DMS 273 treated with DMSO at 0.1 percent for 48 hours (cell line): ENCODE results near the gene RIN1.
"Not testable (repeated sequence)": the region's sequence is repeated elsewhere in the genome, so short reads cannot be mapped to it uniquely, and the experiment has no call there.

ENCODE experiments used
- DNase-seq: peaks from one replicate; lab custom pipeline; 2025; lab: John Stamatoyannopoulos, UW

The RIN1 gene

DNA sequence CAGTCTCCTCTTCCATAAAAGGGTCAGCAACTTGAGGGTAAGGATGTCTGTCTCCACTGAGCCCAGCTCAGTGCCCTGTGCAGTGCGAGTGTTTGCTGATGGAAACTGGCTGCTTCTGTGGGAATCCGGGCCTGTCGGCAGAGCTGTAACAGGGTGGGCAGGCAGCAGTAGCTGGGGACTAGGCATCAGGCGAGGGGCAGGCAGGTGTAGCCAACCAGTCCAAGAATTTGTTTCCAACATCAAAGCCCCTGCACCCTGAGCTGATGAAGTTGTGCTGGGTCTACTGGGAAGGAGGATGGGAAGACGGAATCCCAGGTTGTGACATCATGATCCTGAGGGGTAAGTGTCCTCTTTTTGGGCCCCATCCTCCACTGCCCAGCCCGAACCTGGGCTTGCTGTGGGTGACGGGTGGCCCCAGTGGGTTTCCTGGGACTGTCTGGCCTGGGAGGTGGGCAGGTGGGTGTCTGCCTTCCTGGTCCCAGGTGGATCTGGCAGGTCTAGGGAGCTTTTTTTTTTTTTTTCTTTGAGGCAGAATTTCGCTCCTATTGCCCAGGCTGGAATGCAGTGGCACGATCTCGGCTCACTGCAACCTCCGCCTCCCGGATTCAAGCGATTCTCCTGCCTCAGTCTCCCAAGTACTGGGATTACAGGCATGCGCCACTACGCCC lies 24.3 kb upstream of the RIN1 start:
- DNase-seq: no peak

DNA sequence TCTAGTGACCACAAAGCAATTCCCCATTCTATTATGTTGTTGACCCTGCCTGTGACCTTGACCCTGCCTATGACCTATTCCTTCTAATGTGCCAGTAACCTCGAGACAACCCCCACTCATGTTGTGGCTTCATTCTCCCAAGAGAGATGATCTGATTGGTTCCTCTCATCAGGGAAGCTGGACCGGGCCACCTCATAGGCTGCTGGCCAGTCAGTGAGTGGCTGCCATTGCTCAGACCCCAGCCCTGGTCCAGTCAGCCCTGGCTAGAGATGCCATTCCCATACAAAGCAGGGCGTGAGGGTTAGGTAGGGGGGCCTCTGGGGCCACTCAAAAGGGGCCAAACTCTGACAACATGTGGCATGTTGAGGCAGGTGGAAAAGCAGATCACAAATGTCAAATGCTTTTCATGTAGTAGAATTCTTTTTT lies 23.4 kb upstream of the RIN1 start:
- no peak for DNase-seq

GRCh38 chr11:66350560-66351235 lies 14.5 kb upstream of the RIN1 start:
- DNase-seq: not testable (repeated sequence)

DNA sequence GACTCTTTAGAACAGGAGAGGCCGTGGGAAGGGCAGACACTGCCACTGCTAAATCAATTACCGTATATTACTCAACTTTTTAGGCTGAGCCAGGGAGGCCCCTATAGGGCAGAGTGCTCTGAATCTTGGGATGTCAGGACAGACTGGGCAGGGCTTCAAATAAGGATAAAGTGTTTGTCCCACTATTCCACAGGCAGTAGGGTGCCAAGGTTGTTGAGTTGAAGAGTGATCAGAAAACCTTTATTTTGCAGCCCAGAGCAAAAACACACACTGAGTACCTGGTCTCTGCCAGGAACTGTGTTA lies 12.8 kb upstream of the RIN1 start:
- DNase-seq: no peak

GRCh38 chr11:66347425-66348276 lies 11.4 kb upstream of the RIN1 start, which contains the start of gene B4GAT1:
B4GAT1 (minus strand) TSS chr11:66347629; CDS start chr11:66347545, 84 bp downstream.
- DNase-seq: no peak

DNA sequence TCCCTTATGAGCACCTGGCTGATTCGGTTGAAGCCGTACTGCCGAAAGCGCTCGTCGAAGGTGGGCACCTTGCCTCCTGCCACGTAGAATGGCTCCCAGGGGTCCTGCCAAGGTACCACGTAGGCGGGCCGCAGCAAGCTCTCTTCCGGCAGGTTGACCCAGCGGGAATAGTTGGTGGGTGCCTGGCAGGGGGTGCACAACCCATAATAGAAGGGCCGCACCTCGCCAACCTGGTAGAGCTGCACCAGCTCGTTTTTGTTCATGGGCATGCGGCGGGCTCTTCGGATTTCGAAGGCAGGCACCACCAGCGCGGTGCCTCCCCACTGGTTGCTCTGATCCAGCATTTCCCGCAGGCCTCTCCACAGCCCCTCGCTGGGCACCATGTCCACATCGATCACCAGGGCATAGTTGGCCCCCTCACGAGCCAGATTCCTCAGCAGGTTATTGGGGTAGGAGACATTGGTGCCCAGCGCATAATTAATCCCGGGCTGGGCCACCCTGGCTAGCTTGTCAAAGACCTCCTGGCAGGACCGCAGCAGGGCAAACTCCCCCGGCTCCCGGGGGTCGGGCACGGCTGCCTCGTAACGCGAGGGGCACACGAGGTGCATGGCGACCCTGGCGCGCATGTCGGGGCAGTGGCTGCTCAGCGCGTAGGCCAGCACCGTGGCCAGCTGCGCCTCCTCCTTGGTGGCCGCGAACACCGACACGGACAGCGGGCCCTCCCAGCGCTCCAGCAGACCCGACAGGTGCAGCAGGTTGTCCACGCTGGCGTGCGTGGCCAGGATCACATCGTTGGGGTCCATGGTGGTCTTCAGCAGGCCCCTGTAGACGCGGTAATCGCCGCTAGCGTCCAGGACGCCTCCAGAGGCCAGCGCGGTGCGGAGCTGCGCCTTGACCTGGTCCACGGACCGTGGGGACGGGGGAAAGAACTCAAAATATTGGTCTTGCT lies 10.5 kb upstream of the RIN1 start:
- DNase-seq: no peak

DNA sequence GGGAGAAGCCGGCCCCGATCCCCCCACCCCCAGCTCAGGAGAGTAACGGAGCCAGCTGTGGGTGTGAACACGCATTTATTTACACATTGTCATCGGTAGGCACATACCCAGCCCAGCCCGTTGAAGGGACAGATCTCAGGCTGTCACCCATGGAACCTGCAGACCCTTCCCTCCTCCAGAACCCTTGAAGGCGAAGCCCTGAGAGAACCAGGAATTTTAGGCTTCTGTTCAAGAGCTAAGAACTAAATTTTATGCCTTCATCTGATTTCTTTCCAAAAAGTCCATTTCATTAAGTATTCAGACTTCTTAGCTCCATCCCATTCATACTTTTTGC lies 9.0 kb upstream of the RIN1 start:
- no peak for DNase-seq

GRCh38 chr11:66344550-66345315 lies 8.5 kb upstream of the RIN1 start, which contains the start of gene BRMS1:
BRMS1 (minus strand) TSS chr11:66345104; CDS start chr11:66342234, 2,870 bp downstream.
- peak; percentile 60 for DNase-seq

GRCh38 chr11:66343176-66343575 lies 6.9 kb upstream of the RIN1 start:
- no peak for DNase-seq

- DNase-seq: no peak
Measured at GRCh38 chr11:66341502-66342126, 5.4 kb upstream of the RIN1 start.

DNA sequence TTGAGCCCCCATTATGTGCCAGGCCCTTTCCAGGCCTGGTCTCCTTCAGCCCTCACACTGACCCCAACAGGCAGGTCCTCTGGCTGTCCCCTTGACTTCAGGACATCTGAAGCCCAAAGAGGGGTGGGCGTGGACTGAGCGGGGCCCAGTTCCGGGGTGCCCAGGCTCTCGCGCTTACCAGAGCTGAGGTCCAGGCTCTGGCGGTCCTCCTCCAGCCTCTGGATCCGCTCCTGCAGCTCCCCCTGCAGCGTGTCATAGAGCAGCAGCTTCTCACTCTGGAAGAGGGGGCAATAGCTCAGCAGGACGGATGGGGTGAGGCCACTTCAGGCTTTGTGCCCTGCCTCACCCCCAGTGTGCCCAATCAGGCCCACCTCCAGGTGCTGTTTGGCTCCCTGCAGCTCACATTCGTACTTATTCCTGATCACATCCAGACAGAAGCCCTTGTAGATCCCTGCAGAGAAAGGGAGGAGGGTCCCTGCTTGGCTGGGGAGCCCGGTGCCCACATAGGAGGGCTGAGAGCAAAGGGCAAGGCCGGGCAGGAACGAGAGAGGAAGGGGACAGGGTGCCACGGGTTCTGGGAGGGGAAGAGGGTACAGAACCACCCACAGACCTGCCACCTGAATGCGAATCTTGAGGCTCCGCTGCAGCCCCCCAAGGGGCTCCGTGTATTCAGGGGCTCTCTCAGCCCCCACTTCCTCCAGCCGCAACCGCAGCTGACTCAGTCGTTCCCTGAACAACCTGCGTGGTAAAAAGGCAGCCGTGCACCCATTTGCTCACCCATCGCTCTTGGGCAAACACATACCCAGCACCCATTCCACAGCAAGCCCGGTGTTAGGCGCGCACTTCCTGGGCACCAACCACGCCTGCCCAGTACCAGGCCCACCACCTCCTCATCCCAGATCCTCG lies 4.6 kb upstream of the RIN1 start:
- DNase-seq: no peak

DNA sequence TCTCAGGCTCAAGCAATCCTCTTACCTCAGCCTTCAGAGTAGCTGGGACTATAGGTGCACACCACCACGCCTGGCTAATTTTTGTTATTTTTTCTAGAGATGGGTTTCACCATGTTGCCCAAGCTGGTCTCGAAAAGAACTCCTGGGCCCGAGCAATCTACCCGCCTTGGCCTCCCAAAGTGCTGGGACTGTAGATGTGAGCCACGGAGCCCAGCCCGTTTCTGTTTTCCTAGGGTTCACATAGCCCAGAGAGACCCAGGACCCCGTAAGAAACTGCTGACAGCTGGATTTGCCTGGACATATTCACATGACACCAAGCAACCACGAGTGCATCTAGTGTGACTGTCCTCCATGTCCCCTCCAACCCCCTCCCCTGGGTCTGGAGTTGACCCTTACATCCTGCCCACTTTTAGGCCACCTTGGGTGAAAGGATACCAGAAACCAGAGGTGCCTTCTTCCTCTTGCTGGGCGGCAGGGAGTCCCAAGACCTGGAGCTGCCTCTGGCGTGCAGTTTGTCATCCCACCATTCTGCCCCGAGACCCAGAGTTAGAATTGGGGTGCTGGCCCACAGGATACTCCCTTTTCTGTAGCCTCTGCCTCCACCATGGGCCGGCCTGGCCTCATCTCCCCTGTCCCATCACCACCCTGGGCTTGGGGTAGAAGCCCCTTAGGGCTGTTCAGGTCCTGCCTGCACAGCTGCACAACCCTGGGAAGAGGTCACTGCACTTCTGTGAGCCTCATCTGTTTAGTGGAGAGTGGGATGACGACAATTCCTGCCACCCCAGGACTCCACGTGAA lies 3.7 kb upstream of the RIN1 start:
- no peak for DNase-seq

DNA sequence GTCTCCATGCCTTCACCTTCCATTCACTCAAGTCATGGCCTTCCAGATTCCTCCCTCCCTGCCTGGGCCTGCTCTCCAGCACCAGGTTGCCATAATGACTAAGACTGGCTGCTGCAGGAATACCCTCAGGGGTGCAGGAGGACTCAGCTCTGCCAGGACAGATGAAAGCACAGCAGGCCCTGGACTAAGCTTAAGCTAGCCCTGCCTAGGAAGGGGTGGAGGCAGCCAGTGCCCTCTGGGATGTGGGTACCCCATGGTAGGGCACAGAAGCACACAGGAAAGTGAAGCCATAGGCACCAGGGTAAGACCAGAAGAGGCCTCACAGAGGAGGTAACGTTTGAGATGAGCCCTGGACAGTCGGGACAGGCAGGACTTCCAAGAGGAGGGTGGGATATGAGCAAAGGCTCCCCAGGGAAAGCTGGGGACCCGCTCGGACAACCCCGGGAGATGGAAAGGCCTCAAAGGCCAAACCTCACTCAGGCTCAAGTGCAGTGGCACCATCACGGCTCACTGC lies 3.0 kb upstream of the RIN1 start:
- no peak for DNase-seq

GRCh38 chr11:66338276-66339161 lies 2.3 kb upstream of the RIN1 start:
- no peak for DNase-seq

DNA sequence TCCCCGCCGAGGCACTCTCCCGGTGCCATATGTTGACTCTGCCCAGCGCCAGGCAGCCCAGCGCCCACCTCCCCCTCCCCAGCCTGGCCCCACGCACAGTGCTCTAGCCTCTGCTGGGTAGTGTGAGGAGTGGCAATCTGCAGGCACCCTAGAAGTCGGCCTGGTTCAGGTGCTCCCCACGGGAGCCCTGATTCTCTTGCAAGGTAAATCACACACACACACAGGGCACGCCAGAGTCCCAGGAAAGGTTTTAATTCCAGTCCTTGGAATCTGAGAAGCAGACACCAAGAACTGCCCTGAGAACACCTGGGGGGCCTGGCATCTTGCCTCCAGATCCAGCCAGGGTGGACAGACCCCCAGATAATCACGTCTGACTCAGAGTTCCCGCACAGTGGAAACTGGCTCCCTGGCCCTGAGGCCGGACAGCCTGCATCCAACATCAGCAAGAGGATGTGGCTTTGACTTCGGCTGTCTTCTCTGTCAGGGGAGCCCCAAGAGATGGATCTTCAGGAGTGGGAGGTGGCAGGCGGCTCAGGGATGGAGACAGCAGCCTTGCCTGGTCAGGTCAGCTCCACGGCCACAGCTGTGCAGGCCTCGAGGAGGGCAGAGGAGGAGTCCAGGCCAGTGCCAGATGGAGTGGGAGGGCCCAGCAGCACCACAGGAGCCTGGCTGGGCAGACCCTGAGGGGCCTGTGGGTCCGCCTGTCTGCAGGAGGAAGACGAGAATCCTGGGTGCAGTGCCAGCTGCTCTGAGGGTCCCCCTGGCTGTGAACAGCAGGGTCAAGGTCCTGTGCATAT lies 1.1 kb upstream of the RIN1 start:
- peak; percentile 77 for DNase-seq

GRCh38 chr11:66335531-66336233 lies 552 bp downstream of the RIN1 start:
- DNase-seq: no peak
